GM12801 (cell line): ENCODE results near the gene PAF1.

Experiments
- CTCF ChIP-seq: IDR thresholded peaks from one replicate; pipeline ENCODE4 v1.5.1; 2011; ENCODE audit warnings: control low read depth; ENCODE audit not compliant: insufficient read length; ENCODE audit errors: extremely low read depth

The PAF1 gene

GRCh38 chr19:39401549-39402345 lies 10.8 kb upstream of the PAF1 start:
- no peak for TF ChIP-seq CTCF

GRCh38 chr19:39401070-39401548 lies 10.2 kb upstream of the PAF1 start:
- no peak for TF ChIP-seq CTCF

GRCh38 chr19:39400061-39400460 lies 9.2 kb upstream of the PAF1 start:
- TF ChIP-seq CTCF, result no peak

GRCh38 chr19:39399668-39400050 lies 8.8 kb upstream of the PAF1 start:
- TF ChIP-seq CTCF, result no peak

- TF ChIP-seq CTCF, result no peak
Observed at GRCh38 chr19:39398297-39398864, 7.5 kb upstream of the PAF1 start.

- TF ChIP-seq CTCF, result peak; percentile 68
Observed at GRCh38 chr19:39397360-39398296, 6.7 kb upstream of the PAF1 start.

GRCh38 chr19:39390451-39390750 lies 505 bp downstream of the PAF1 start:
- TF ChIP-seq CTCF, result no peak
